Epidermal melanocyte (primary cell): ENCODE measurements around the gene CRISPLD2.

ENCODE experiments used
- DNase-seq: peaks from one replicate; pipeline ENCODE4 v3.0.0; 2011; ENCODE audit warnings: low spot score; ENCODE audit not compliant: insufficient read length

CRISPLD2 gene

GRCh38 chr16:84819644-84820304 is at the start of gene CRISPLD2:
Gene CRISPLD2 (plus strand): TSS chr16:84819985. CDS start chr16:84838496, 18,511 bp downstream.
- DNase-seq = peak; percentile 90

- no peak for DNase-seq
Observed at GRCh38 chr16:84773312-84773711, 46.5 kb upstream of the CRISPLD2 start.

- no peak for DNase-seq
Observed at GRCh38 chr16:84774810-84775209, 45.0 kb upstream of the CRISPLD2 start.

- no peak for DNase-seq
Observed at GRCh38 chr16:84775262-84775810, 44.4 kb upstream of the CRISPLD2 start.

GRCh38 chr16:84777435-84777834 is 42.4 kb upstream of the CRISPLD2 start:
- DNase-seq = no peak

GRCh38 chr16:84778720-84779119 is 41.1 kb upstream of the CRISPLD2 start:
- DNase-seq = no peak

GRCh38 chr16:84780063-84780462 is 39.7 kb upstream of the CRISPLD2 start:
- DNase-seq = no peak

- no peak for DNase-seq
Observed at GRCh38 chr16:84780544-84781376, 39.0 kb upstream of the CRISPLD2 start.

GRCh38 chr16:84782846-84783245 is 36.9 kb upstream of the CRISPLD2 start:
- DNase-seq = no peak

- DNase-seq = no peak
Observed at GRCh38 chr16:84785843-84786581, 33.8 kb upstream of the CRISPLD2 start.

- DNase-seq = no peak
Observed at GRCh38 chr16:84786605-84787262, 33.1 kb upstream of the CRISPLD2 start.

GRCh38 chr16:84787263-84787622 is 32.5 kb upstream of the CRISPLD2 start:
- DNase-seq = no peak

GRCh38 chr16:84788920-84789391 is 30.8 kb upstream of the CRISPLD2 start:
- peak; percentile 23 for DNase-seq

- DNase-seq = no peak
Observed at GRCh38 chr16:84789431-84789830, 30.4 kb upstream of the CRISPLD2 start.

- no peak for DNase-seq
Observed at GRCh38 chr16:84790301-84790700, 29.5 kb upstream of the CRISPLD2 start.

GRCh38 chr16:84791088-84791487 is 28.7 kb upstream of the CRISPLD2 start:
- no peak for DNase-seq

- no peak for DNase-seq
Observed at GRCh38 chr16:84791501-84791900, 28.3 kb upstream of the CRISPLD2 start.

- DNase-seq = no peak
Observed at GRCh38 chr16:84794186-84794585, 25.6 kb upstream of the CRISPLD2 start.

GRCh38 chr16:84794626-84795025 is 25.2 kb upstream of the CRISPLD2 start:
- no peak for DNase-seq

GRCh38 chr16:84795329-84796053 is 24.3 kb upstream of the CRISPLD2 start:
- DNase-seq = no peak
